DND-41 (cell line): ENCODE results near the gene KCNA10.

Experiments used
- ATAC-seq: fragments of 200-7000 bp; cut with Tn5 transposase; 3 replicates; pipeline ENCODE4 v1.9.1; 2021; ENCODE audit warnings: low read depth; ENCODE audit not compliant: insufficient read depth
- DNase-seq: peaks from one replicate; pipeline ENCODE4 v3.0.0-alpha.2; 2020
- H2AFZ ChIP-seq: 2 replicates; pipeline ENCODE4 v1.6.0; 2012; ENCODE audit warnings: low read depth, low read length
- H3K27ac ChIP-seq: 2 replicates; pipeline ENCODE4 v1.5.1; 2012; ENCODE audit warnings: low read length, inconsistent platforms
- H3K27me3 ChIP-seq: fragments of 200-600 bp; sonication (generic); 2 replicates; pipeline ENCODE4 v1.6.0; 2012; ENCODE audit warnings: low read length, mild to moderate bottlenecking, inconsistent platforms; ENCODE audit not compliant: insufficient read depth, poor library complexity
- H3K36me3 ChIP-seq: 2 replicates; pipeline ENCODE4 v1.5.1; 2012; ENCODE audit warnings: low read length, inconsistent platforms; ENCODE audit not compliant: insufficient read depth
- H3K4me1 ChIP-seq: 2 replicates; pipeline ENCODE4 v1.5.1; 2012; ENCODE audit warnings: mild to moderate bottlenecking, low read length; ENCODE audit not compliant: insufficient read depth
- H3K4me2 ChIP-seq: 2 replicates; pipeline ENCODE4 v1.6.0; 2012; ENCODE audit warnings: mild to moderate bottlenecking, moderate library complexity, low read length, inconsistent platforms; ENCODE audit not compliant: insufficient read depth
- H3K4me3 ChIP-seq, 2 experiments: fragments of 200-600 bp in 1 of 2; shearing (Covaris generic) in 1 of 2; 2 replicates each; pipeline ENCODE4 v1.5.1; 2012 to 2016; ENCODE audit warnings: inconsistent platforms in 2 of 2, low read length in 2 of 2, mild to moderate bottlenecking in 2 of 2, low read depth in 1 of 2, moderate library complexity in 1 of 2
- H3K79me2 ChIP-seq: 2 replicates; pipeline ENCODE4 v1.6.0; 2012; ENCODE audit warnings: low read length, inconsistent platforms; ENCODE audit not compliant: insufficient read depth
- H3K9ac ChIP-seq: 2 replicates; pipeline ENCODE4 v1.6.0; 2012; ENCODE audit warnings: low read depth, mild to moderate bottlenecking, inconsistent platforms, low read length, moderate library complexity
- H3K9me3 ChIP-seq: 2 replicates; pipeline ENCODE4 v1.5.1; 2012; ENCODE audit warnings: low read length, moderate library complexity, mild to moderate bottlenecking, inconsistent platforms; ENCODE audit not compliant: insufficient read depth, severe bottlenecking
- H4K20me1 ChIP-seq: 2 replicates; pipeline ENCODE4 v1.6.0; 2012; ENCODE audit warnings: low read length; ENCODE audit not compliant: insufficient read depth
- EZH2 ChIP-seq: IDR thresholded peaks from 3 replicates; pipeline ENCODE4 v1.6.1; 2012; ENCODE audit warnings: borderline replicate concordance, low read depth, mild to moderate bottlenecking, moderate library complexity, low read length, inconsistent platforms; ENCODE audit not compliant: severe bottlenecking
- TF ChIP-seq, protein P1 (sequence below): IDR thresholded peaks from 2 replicates; pipeline ENCODE4 v1.5.1; 2012; ENCODE audit warnings: borderline replicate concordance, low read length, moderate library complexity, mild to moderate bottlenecking; ENCODE audit not compliant: poor library complexity, severe bottlenecking; ENCODE audit errors: extremely low read depth

The KCNA10 gene

DNA sequence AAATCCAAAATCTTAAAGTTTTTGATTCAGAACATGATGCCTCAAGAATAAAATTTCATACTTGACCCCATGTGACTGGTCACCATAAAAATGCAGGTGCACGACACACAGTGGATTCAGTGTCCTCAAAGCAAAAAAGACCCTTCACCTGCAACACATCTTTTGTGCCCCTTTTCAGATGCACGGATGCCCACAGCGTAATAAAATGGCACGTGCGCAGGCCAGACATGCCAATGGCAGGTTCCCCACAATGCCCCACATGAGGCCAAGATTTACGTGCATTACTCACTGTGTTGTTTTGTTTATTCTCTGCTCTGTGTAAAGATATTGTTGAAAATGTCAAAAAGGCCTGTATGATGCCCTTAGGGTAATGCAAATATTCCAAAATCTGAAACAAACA lies 9.3 kb downstream of the KCNA10 start:
- no peak for ATAC-seq

DNA sequence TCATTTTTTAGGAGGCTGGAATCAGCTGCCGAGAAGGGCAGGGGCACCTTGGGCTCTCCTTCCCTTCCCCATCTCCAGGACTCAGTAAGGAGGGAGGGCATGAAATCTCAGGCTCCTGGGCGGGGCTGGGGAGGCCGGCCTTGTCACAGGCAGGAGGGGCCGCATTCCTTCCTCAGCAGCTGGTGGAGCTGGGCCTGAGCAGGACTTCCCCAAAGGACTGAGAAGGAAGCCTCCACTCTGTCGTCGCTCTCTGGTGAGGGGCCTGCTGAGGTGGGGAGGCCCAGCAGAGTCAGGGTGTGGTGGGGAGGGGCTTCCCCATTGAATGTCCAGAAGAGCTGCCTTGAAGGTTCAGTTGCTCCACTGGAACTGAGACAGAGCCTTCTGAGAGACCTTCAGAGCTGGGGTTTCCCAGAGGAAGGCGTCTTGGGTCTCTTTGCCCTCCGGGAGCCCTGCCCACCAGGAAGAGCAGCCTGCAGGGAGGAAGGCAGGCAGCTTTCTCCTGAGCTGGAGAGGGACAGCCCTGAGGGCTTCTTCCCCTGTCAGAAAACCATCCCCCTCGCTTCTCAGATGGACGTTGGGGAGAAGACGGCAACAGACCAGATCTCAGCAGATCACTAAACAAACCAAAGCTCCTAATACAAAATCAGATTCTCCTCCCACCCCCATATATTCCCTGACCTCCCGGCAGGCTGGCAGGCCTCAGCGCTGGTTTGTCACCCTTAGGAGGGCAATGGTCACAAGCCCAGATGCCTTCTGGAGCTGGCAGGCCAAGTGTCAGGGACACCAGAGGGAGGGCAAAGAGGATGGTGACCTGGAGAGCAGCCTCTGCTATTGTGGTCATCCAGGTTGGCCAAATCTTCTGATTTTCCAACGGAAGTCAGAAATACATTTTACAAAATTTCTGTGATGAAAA lies 10.7 kb downstream of the KCNA10 start:
- Histone ChIP-seq H3K79me2 (no peaks in the 10 kb centered on the region), H3K4me2 (no peak overlapping the region), H3K36me3 (no peaks in the 10 kb centered on the region), H3K9me3 (no peaks in the 10 kb centered on the region), H3K4me3 (no peak overlapping the region), H3K27ac (no peak overlapping the region), H3K9ac (no peak overlapping the region), H2AFZ (no peak overlapping the region), H3K27me3 (peaks cover 7% of the 10 kb centered on the region), H3K4me1 (no peaks in the 10 kb centered on the region), H4K20me1 (no peaks in the 10 kb centered on the region; the same call in 1 of the 2 replicates)
- DNase-seq (no peak), ATAC-seq (no peak)
- no peak for TF ChIP-seq EZH2
- TF ChIP-seq, protein P1, sequence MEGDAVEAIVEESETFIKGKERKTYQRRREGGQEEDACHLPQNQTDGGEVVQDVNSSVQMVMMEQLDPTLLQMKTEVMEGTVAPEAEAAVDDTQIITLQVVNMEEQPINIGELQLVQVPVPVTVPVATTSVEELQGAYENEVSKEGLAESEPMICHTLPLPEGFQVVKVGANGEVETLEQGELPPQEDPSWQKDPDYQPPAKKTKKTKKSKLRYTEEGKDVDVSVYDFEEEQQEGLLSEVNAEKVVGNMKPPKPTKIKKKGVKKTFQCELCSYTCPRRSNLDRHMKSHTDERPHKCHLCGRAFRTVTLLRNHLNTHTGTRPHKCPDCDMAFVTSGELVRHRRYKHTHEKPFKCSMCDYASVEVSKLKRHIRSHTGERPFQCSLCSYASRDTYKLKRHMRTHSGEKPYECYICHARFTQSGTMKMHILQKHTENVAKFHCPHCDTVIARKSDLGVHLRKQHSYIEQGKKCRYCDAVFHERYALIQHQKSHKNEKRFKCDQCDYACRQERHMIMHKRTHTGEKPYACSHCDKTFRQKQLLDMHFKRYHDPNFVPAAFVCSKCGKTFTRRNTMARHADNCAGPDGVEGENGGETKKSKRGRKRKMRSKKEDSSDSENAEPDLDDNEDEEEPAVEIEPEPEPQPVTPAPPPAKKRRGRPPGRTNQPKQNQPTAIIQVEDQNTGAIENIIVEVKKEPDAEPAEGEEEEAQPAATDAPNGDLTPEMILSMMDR = no peak

More for the DNA sequence above, 9.3 kb downstream of the KCNA10 start:
- H3K27me3 ChIP-seq = peaks cover 7% of the 10 kb centered on the region
- no peak overlapping the region for H3K9ac ChIP-seq
- no peak overlapping the region for H3K4me3 ChIP-seq
- no peaks in the 10 kb centered on the region; the same call in 1 of the 2 replicates for H4K20me1 ChIP-seq
- H3K4me1 ChIP-seq = no peaks in the 10 kb centered on the region
- DNase-seq = no peak
- no peak overlapping the region for H3K27ac ChIP-seq
- no peaks in the 10 kb centered on the region for H3K9me3 ChIP-seq
- no peaks in the 10 kb centered on the region for H3K36me3 ChIP-seq
- H2AFZ ChIP-seq = no peak overlapping the region
- H3K79me2 ChIP-seq = no peaks in the 10 kb centered on the region
- TF ChIP-seq EZH2 = no peak
- TF ChIP-seq, protein P1 = no peak
- no peak overlapping the region for H3K4me2 ChIP-seq

DNA sequence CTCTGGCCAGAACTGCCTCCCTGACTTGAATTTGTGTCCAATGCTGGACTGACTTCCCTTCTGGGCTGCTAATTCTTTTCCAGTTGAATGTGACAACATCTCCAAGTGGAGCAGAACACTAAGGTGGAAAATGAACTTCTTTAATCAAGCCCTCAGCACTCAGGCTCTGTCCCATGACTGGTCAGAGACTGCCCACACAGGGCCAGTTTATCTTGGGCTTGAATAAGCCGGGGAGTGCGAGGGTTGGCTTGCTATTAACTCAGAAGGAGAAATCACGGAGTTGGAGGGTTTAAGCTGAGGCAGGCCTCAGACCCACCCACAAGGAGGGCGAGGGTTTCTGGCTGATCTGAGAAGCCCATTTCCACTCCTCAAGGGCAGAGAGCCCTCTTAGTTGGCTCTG lies 12.4 kb downstream of the KCNA10 start:
- Histone ChIP-seq H3K4me3 (no peak overlapping the region), H3K9me3 (no peaks in the 10 kb centered on the region), H2AFZ (no peak overlapping the region), H3K9ac (no peak overlapping the region), H3K79me2 (no peaks in the 10 kb centered on the region), H3K4me1 (no peaks in the 10 kb centered on the region), H3K36me3 (no peaks in the 10 kb centered on the region), H3K27ac (no peak overlapping the region), H3K27me3 (peaks cover 7% of the 10 kb centered on the region), H3K4me2 (no peak overlapping the region), H4K20me1 (no peaks in the 10 kb centered on the region; the same call in 1 of the 2 replicates)
- no peak for ATAC-seq
- DNase-seq = no peak
- TF ChIP-seq EZH2 = no peak
- TF ChIP-seq, protein P1 = no peak
